ENCODE results near the gene C21orf58.

DNA sequence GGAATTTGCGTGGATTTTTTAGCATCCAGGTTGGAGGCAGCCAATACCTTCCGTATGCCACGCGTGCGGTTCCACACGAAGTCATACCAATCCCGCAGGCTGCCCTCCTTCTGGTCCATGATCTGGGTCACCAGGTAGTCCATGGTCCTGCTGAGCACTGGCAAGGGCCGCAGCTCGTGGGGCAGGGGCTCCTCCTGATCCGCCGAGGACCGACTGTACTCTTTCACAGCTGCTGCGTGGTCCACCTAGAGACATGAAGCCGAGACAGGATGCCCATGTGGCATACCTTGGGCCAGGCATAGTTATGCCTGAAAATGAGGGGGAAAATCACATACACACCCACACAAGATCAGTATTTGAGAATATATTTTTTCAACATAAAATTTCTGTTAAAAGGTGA is 50.3 kb downstream of the C21orf58 start:
- TF ChIP-seq, protein P1, sequence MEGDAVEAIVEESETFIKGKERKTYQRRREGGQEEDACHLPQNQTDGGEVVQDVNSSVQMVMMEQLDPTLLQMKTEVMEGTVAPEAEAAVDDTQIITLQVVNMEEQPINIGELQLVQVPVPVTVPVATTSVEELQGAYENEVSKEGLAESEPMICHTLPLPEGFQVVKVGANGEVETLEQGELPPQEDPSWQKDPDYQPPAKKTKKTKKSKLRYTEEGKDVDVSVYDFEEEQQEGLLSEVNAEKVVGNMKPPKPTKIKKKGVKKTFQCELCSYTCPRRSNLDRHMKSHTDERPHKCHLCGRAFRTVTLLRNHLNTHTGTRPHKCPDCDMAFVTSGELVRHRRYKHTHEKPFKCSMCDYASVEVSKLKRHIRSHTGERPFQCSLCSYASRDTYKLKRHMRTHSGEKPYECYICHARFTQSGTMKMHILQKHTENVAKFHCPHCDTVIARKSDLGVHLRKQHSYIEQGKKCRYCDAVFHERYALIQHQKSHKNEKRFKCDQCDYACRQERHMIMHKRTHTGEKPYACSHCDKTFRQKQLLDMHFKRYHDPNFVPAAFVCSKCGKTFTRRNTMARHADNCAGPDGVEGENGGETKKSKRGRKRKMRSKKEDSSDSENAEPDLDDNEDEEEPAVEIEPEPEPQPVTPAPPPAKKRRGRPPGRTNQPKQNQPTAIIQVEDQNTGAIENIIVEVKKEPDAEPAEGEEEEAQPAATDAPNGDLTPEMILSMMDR (IDR thresholded peaks at IDR 0.05 in 2 of 3, conservative IDR thresholded peaks at IDR 0.05 in 1 of 3; ENCODE audit: borderline replicate concordance in 1 of 3, insufficient read depth in 1 of 3, low read depth in 2 of 3, low read length in 2 of 3): no peak
- TF ChIP-seq SRF (IDR thresholded peaks at IDR 0.05; ENCODE audit: low read depth) (no peak), POLR2A (IDR thresholded peaks at IDR 0.05; ENCODE audit: borderline replicate concordance, extremely low read depth, insufficient read depth, insufficient read length) (no peak)
